Astrocyte of the spinal cord (primary cell): ENCODE results near the gene UBA1.

Experiments
- DNase-seq: peaks from one replicate; pipeline ENCODE4 v3.0.0; 2011; ENCODE audit warnings: low read depth, low spot score
- H3K4me3 ChIP-seq: 2 replicates; pipeline ENCODE4 v1.5.1; 2011; ENCODE audit warnings: low read depth, mild to moderate bottlenecking, low read length, moderate library complexity
- CTCF ChIP-seq: IDR thresholded peaks from 2 replicates; pipeline ENCODE4 v1.5.1; 2012; ENCODE audit warnings: low read depth, mild to moderate bottlenecking, low read length, inconsistent platforms
- in situ Hi-C: cut with HindIII; loops from 2 replicates; pipeline ENCODE4 v1.10.0; 2017; ENCODE audit warnings: low sequenced_read_pairs

Gene UBA1

GRCh38 chrX:47200385-47201150, 6.9 kb downstream of the UBA1 start:
- in situ Hi-C loops = no loop called here
- no peak for TF ChIP-seq CTCF
- DNase-seq = peak; percentile 51
- no peak overlapping the region for H3K4me3 ChIP-seq

DNA sequence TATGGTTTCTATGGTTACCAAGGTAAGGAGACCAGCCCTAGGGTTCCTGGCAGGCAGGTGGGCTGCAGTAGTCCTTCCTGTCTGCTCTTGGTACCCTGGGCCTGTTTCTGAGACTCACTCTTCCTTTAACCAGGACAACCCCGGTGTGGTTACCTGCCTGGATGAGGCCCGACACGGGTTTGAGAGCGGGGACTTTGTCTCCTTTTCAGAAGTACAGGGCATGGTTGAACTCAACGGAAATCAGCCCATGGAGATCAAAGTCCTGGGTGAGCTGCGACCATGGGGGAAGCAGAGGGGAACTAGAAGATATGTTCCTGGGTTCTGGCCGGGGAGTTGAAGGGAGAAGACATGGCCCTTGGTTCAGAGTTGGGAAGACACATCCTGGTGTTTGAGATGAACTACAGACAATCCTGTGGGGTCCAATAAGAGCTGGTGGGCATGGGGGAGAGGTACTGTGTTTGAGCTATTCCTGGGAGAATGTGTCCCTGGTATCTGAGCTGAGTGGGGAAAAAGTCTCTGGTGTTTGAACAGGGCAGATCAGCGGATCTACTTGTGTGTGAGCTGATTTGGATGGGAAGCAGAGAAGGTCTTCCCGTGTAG, 7.8 kb downstream of the UBA1 start:
- no peak for TF ChIP-seq CTCF
- in situ Hi-C loops = no loop called here
- no peak overlapping the region for H3K4me3 ChIP-seq
- DNase-seq = no peak

GRCh38 chrX:47202316-47202715, 8.7 kb downstream of the UBA1 start:
- H3K4me3 ChIP-seq = no peak overlapping the region
- no peak for TF ChIP-seq CTCF
- in situ Hi-C loops = no loop called here
- no peak for DNase-seq

GRCh38 chrX:47202877-47203276, 9.2 kb downstream of the UBA1 start:
- H3K4me3 ChIP-seq = no peak overlapping the region
- no peak for DNase-seq
- TF ChIP-seq CTCF = no peak
- in situ Hi-C loops = no loop called here

GRCh38 chrX:47204970-47205369, 11.3 kb downstream of the UBA1 start:
- peak; percentile 13 for TF ChIP-seq CTCF
- in situ Hi-C loops = no loop called here
- no peak for DNase-seq
- no peak overlapping the region for H3K4me3 ChIP-seq

GRCh38 chrX:47206316-47206715, 12.7 kb downstream of the UBA1 start:
- H3K4me3 ChIP-seq = no peak overlapping the region
- in situ Hi-C loops = no loop called here
- peak; percentile 15 for DNase-seq
- TF ChIP-seq CTCF = no peak
